Duodenal mucosa (tissue), 2 donors: ENCODE results near the gene DOK6.
"Not testable (repeated sequence)": the region's sequence is repeated elsewhere in the genome, so short reads cannot be mapped to it uniquely, and the experiment has no call there.

Experiments
- H3K27ac ChIP-seq: one replicate; pipeline ENCODE4 v1.7.0; 2013; ENCODE audit warnings: low read depth, low read length
- H3K27me3 ChIP-seq, 2 donors: one replicate each; pipeline ENCODE4 v1.7.0; 2013; ENCODE audit warnings: low read length in 2 of 2, control low read depth in 1 of 2; ENCODE audit not compliant: insufficient read depth in 2 of 2, control insufficient read depth in 1 of 2
- H3K36me3 ChIP-seq, 2 donors: one replicate each; pipeline ENCODE4 v1.7.0; 2013; ENCODE audit warnings: low read length in 2 of 2, control low read depth in 1 of 2; ENCODE audit not compliant: insufficient read depth in 2 of 2, control insufficient read depth in 1 of 2
- H3K4me1 ChIP-seq, 2 donors: one replicate each; pipeline ENCODE4 v1.7.0; 2013; ENCODE audit warnings: low read length in 2 of 2, control low read depth in 1 of 2; ENCODE audit not compliant: insufficient read depth in 2 of 2, control insufficient read depth in 1 of 2
- H3K4me3 ChIP-seq, 2 donors: one replicate each; pipeline ENCODE4 v1.7.0; 2013; ENCODE audit warnings: low read length in 2 of 2, low read depth in 1 of 2
- H3K9ac ChIP-seq, 2 donors: one replicate each; pipeline ENCODE4 v1.7.0; 2013; ENCODE audit warnings: low read length in 2 of 2, low read depth in 1 of 2
- H3K9me3 ChIP-seq, 2 donors: one replicate each; pipeline ENCODE4 v1.7.0; 2013; ENCODE audit warnings: low read length in 2 of 2, control low read depth in 1 of 2; ENCODE audit not compliant: control insufficient read depth in 1 of 2

The DOK6 gene

DNA sequence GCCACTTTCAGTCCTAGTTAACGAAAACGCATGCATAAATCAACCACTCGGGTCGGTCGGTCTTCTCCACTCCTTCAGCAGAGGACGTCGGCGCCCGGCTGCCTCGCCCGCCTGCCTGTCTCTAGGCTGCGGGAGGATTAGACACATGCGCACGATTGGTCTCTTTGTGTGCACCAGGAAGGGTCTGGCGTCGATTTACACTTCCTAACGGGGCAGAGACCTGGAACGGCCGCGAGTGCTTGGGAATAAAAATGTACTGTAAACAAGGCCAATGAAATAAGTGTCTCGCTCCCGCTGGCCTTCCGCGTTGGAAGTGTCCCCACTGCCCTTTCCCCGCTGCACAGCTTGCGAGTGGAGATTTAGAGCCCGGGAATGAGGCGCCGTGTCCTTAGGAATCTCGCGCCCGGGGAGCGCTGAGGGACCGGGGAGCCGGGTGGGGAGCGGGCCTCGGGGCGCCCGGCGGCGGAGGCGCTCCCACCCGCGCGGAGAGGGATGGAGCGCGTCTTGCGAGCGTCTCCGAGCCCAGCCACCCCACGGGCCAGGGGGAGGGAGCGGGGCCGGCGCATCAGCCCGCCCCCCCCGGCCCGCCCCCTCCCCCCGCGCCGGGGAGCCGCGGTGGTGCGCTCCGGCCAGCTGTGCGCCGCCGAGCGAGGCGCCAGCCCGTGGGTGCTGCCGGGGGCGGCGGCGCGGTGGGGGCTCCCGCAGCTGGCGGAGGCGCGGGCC, at the start of gene DOK6:
DOK6 (plus strand) TSS at position 636 of the 723 bp plus-strand sequence.
- no peak within 1 kb of the TSS for H3K9ac ChIP-seq
- H3K27ac ChIP-seq, result no peak within 1 kb of the TSS
- peaks cover 21 to 31% of the 10 kb centered on the region in 2 donors for H3K27me3 ChIP-seq
- H3K4me3 ChIP-seq, result peak within 1 kb of the TSS; percentile 50 to 52
- H3K4me1 ChIP-seq, result no peaks in the 10 kb centered on the region
- H3K9me3 ChIP-seq, result no peaks in the 10 kb centered on the region
- no peaks in the 10 kb centered on the region for H3K36me3 ChIP-seq

DNA sequence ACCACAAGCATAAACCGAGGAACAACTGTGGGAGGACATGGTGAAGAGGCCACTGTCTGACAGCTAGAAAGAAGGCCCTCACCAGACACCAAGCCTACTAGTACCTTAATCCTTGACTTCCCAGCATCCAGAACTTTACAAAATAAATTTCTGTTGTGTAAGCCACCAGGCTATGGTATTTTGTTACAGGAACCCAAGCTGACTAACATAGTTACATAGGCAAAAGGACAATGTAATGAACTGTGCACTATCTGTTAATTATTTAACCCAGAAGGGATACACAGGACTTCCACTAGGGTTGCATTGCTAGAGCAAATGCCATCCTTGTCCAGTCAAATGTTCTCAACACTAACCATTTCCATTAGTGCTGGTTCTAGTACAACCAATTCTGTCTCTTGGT, 47.7 kb upstream of the DOK6 start:
- H3K9me3 ChIP-seq, result no peaks in the 10 kb centered on the region
- H3K36me3 ChIP-seq, result no peaks in the 10 kb centered on the region
- H3K27me3 ChIP-seq, result no peaks in the 10 kb centered on the region
- H3K27ac ChIP-seq, result no peak overlapping the region
- no peak overlapping the region for H3K9ac ChIP-seq
- no peak overlapping the region for H3K4me3 ChIP-seq
- H3K4me1 ChIP-seq, result no peaks in the 10 kb centered on the region

DNA sequence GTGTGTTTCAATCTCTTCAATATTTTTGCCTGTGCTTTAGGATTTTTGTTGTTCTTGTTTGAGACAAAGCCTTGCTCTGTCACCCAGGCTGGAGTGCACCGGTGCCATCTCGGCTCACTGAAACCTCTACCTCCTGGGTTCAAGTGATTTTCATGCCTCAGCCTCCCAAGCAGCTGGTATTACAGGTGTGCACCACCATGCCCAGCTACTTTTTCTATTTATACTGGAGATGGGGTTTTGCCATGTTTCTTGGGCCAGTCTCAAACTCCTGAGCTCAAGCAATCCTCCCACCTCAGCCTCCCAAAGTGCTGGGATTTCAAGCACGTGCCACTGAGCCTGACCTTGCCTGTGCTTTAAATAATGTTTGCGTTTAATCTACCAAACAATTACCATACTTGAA, 43.1 kb upstream of the DOK6 start:
- Histone ChIP-seq H3K4me3 (no peak overlapping the region), H3K9ac (no peak overlapping the region), H3K36me3 (no peaks in the 10 kb centered on the region), H3K4me1 (no peaks in the 10 kb centered on the region), H3K27ac (no peak overlapping the region), H3K27me3 (no peaks in the 10 kb centered on the region), H3K9me3 (peaks cover 0 to 7% of the 10 kb centered on the region in 2 donors)

DNA sequence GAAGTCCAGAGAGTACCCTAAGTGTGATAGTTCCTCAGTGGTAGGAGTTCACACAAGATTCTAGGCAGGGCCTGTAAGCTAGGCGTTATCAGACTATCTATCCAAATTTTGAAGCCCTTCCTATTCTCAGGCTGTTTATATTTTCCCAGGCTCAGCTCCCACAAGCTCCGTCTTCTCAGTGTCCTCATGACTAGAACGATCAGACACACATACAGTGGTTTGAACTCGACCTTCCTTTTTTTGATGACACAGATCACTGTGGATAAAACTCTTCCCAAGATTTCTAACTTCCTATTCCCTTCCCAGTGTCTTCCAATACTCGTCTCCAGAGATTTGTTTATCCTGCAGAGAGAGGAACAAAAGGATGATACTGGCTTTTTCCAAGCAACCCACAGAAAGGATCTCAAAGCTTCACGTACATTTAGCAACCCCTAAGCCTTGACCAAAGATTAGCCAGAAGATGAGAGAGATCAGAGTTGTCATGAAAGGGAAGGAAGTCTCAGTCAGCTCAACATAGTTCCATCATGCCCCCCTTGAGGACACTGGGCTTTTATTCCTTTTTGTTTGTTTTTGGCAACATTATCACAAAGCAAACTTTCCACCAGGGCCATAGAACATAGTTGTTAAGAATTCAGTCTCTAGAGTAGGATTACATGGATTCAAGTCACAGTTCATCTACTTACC, 42.3 kb upstream of the DOK6 start:
- H3K36me3 ChIP-seq, result no peaks in the 10 kb centered on the region
- H3K9me3 ChIP-seq, result peaks cover 0 to 7% of the 10 kb centered on the region in 2 donors
- no peaks in the 10 kb centered on the region for H3K27me3 ChIP-seq
- no peak overlapping the region for H3K4me3 ChIP-seq
- H3K9ac ChIP-seq, result no peak overlapping the region
- H3K27ac ChIP-seq, result no peak overlapping the region
- no peaks in the 10 kb centered on the region for H3K4me1 ChIP-seq

DNA sequence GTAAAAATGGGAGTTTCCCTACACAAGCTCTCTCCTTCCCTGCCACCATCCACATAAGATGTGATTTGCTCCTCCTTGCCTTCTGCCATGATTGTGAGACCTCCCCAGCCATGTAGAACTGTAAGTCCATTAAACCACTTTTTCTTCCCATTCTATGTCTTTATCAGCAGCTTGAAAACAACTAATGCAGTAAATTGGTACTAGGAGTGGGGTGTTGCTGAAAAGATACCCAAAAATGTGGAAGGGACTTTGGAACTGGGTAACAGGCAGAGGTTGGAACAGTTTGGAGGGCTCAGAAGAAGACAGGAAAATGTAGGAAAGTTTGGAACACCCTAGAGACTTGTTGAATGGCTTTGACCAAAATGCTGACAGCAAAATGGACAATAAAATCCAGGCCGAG, 40.9 kb upstream of the DOK6 start:
- H3K4me1 ChIP-seq, H3K9me3 ChIP-seq, H3K9ac ChIP-seq, H3K4me3 ChIP-seq, H3K27ac ChIP-seq, H3K36me3 ChIP-seq, H3K27me3 ChIP-seq: not testable (repeated sequence)

DNA sequence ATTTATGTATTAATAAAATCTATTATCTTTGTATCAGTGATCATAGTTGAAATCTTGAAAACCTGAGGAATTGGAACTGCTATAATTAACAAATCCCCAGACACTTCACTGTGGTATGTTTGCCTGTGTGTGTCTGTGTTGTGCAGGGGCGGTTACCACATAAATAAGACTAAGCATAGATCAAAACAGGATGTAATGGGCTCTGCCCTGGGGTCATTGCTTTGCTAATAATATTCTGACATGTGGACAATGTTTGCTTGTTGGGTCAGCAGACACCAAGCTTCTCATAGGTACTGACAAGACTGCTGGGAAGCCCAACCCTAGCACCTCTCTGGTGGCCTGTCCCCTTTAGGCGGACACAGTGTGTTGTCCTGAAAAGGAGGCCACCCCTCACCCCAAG, 35.8 kb upstream of the DOK6 start:
- no peak overlapping the region for H3K27ac ChIP-seq
- no peaks in the 10 kb centered on the region for H3K36me3 ChIP-seq
- H3K4me3 ChIP-seq, result no peak overlapping the region
- no peaks in the 10 kb centered on the region for H3K27me3 ChIP-seq
- H3K9ac ChIP-seq, result no peak overlapping the region
- no peaks in the 10 kb centered on the region for H3K4me1 ChIP-seq
- no peaks in the 10 kb centered on the region for H3K9me3 ChIP-seq

DNA sequence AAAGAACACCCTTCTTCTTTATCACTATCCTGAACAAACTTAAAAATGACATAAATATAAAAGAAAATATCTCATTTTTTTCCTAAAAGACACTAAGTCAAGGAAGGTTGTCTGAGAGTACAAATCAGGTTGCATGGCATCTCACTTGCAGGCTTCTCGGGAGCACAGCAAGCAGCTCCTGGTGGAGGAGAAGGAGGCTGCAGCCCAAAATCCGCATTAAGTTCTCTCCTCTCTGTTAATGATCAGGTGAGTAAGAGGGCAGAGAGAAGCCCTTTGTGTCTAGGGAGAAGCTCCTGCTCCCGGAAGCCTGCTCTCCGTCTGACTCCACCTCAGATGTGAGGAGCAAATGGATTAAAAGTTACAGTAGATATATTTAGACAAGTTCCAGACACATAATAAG, 35.0 kb upstream of the DOK6 start:
- Histone ChIP-seq H3K4me3 (no peak overlapping the region), H3K27ac (no peak overlapping the region), H3K4me1 (no peaks in the 10 kb centered on the region), H3K36me3 (no peaks in the 10 kb centered on the region), H3K9me3 (no peaks in the 10 kb centered on the region), H3K9ac (no peak overlapping the region), H3K27me3 (no peaks in the 10 kb centered on the region)

DNA sequence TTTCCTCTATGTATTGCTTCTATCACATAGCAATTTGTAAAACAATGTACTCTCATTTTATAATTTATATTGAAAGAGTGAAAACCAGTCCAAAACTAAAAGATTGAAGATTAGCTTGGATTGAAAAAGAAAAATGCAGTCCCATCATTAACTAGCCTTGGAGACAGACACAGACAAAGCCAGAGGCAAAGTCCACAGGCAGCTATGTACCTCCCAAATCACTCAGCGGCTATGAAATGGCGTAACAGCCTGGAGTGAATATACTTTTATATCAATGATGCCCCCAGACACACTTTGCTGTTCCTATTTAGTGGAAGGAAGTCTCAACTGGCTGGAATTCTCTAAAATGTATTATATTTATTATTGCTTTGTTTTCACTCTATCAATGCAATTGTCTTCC, 33.6 kb upstream of the DOK6 start:
- Histone ChIP-seq H3K27ac (no peak overlapping the region), H3K9me3 (no peaks in the 10 kb centered on the region), H3K4me1 (no peaks in the 10 kb centered on the region), H3K36me3 (no peaks in the 10 kb centered on the region), H3K27me3 (no peaks in the 10 kb centered on the region), H3K4me3 (no peak overlapping the region), H3K9ac (no peak overlapping the region)

DNA sequence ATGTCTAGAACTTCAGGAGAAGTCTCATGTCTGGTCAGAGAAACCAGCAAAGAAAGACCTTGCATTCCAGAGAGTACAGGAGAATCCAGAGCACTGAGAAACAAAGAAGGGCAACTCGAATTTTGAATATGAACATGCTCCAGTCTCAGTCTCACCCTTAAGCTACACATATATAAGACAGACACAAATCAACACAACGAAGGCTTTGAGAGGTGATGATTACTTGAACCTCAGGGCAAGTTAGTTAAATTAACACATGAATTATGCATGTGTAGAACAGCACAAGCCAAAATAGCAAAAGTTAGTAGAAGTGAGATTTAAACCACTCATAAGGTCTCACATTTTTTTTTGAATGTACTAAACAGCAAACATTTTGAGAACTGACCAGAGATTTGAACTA, 29.0 kb upstream of the DOK6 start:
- Histone ChIP-seq H3K9ac (no peak overlapping the region), H3K27me3 (no peaks in the 10 kb centered on the region), H3K4me1 (no peaks in the 10 kb centered on the region), H3K9me3 (no peaks in the 10 kb centered on the region), H3K4me3 (no peak overlapping the region), H3K27ac (no peak overlapping the region), H3K36me3 (no peaks in the 10 kb centered on the region)

DNA sequence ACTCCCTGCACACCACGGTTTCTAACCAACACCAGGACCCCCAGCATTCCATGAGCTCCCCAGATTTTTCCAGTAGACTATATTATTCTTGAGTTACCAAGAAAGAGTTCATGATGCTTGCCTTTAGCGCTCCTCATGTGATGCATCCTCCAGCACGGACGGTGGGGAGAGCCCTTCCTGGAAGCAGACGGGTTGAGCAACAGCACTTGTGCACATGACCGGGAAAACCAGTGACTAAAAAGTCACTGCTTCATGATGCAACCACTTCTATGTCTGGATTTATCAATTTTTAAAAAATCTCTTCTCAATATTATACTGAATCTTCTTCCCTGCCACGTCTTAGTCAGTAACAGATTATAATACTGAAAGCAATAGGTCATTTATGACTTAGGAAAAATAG, 20.4 kb upstream of the DOK6 start:
- Histone ChIP-seq H3K9me3 (no peaks in the 10 kb centered on the region), H3K27me3 (no peaks in the 10 kb centered on the region), H3K36me3 (no peaks in the 10 kb centered on the region), H3K9ac (no peak overlapping the region), H3K4me3 (no peak overlapping the region), H3K27ac (no peak overlapping the region), H3K4me1 (no peaks in the 10 kb centered on the region)
